Vagina (tissue), 2 donors: ENCODE results near the gene CBY2. TPM values are rescaled to one million over a fixed set of nuclear protein-coding genes. Genes with fewer than 3 reads are reported as not detected.

Experiments used
- DNase-seq, 2 donors: peaks; one replicate each; pipeline ENCODE4 v3.0.0-alpha.2; 2017; ENCODE audit errors: extremely low spot score in 2 of 2
- H3K27ac ChIP-seq: fragments of 200-600 bp; sonication (generic); one replicate; pipeline ENCODE4 v1.5.1; 2019
- H3K27me3 ChIP-seq: fragments of 200-600 bp; sonication (generic); one replicate; pipeline ENCODE4 v1.5.1; 2019
- H3K36me3 ChIP-seq, 2 donors: fragments of 200-600 bp; sonication (generic); one replicate each; pipeline ENCODE4 v1.5.1; 2017 to 2019
- H3K4me1 ChIP-seq: fragments of 200-600 bp; sonication (generic); one replicate; pipeline ENCODE4 v1.5.1; 2019
- H3K4me3 ChIP-seq, 2 donors: fragments of 200-600 bp; sonication (generic); 1 replicate in 1 of 2; 2 replicates in 1 of 2; pipeline ENCODE4 v1.5.1; 2016 to 2019
- H3K9me3 ChIP-seq: fragments of 200-600 bp; sonication (generic); one replicate; pipeline ENCODE4 v1.5.1; 2019
- CTCF ChIP-seq, 3 experiments: fragments of 450-650 bp in 2 of 3; fragments of 200-600 bp in 1 of 3; sonication (generic) in 1 of 3; IDR thresholded peaks; one replicate each; pipeline ENCODE4 v1.5.1; 2017 to 2019; ENCODE audit warnings: antibody characterized with exemption in 3 of 3, mild to moderate bottlenecking in 2 of 3, moderate library complexity in 2 of 3
- POLR2A ChIP-seq, 2 donors: fragments of 450-650 bp; IDR thresholded peaks; one replicate each; pipeline ENCODE4 v1.6.1; 2017; ENCODE audit warnings: antibody characterized with exemption in 2 of 2, mild to moderate bottlenecking in 2 of 2, moderate library complexity in 2 of 2
- POLR2AphosphoS5 ChIP-seq, 2 donors: sonication (generic); formaldehyde crosslinking; IDR thresholded peaks; one replicate each; pipeline ENCODE4 v1.9.0; 2017; ENCODE audit warnings: antibody characterized with exemption in 2 of 2, mild to moderate bottlenecking in 2 of 2, low read depth in 1 of 2; ENCODE audit not compliant: insufficient read depth in 1 of 2
- intact Hi-C: fragments of 100-400 bp; cut with DNase I; formaldehyde crosslinking; loops from one replicate; pipeline ENCODE4 v1.15.1; 2023
- total RNA-seq: library from RNA; depleted of rRNA; stranded (reverse); fragments of >200 nt; gene quantifications from one replicate; pipeline ENCODE4 v1.2.3, GENCODE V29; 2016

Gene CBY2
- total RNA-seq, 1 donor from 2014 or later = not detected

- H3K9me3 ChIP-seq = no peaks in the 10 kb centered on the region
- no peaks in the 10 kb centered on the region for H3K4me1 ChIP-seq
- H3K4me3 ChIP-seq = no peak overlapping the region
- H3K27me3 ChIP-seq = no peaks in the 10 kb centered on the region
- no peak overlapping the region for H3K27ac ChIP-seq
- no peak for DNase-seq
- intact Hi-C loops = no loop called here
- TF ChIP-seq POLR2A (IDR thresholded peaks at IDR 0.05) (no peak), POLR2AphosphoS5 (IDR thresholded peaks at IDR 0.05; ENCODE audit: insufficient read depth in 1 of 2, low read depth in 1 of 2) (no peak), CTCF (IDR thresholded peaks at IDR 0.05) (no peak)
- H3K36me3 ChIP-seq = no peaks in the 10 kb centered on the region
Observed at GRCh38 chr13:45723798-45724197, 21.7 kb downstream of the CBY2 start.

- Histone ChIP-seq H3K36me3 (no peaks in the 10 kb centered on the region), H3K4me3 (no peak overlapping the region), H3K27ac (no peak overlapping the region), H3K9me3 (no peaks in the 10 kb centered on the region), H3K4me1 (no peaks in the 10 kb centered on the region), H3K27me3 (no peaks in the 10 kb centered on the region)
- DNase-seq = no peak
- TF ChIP-seq POLR2A (IDR thresholded peaks at IDR 0.05) = no peak
- TF ChIP-seq CTCF (IDR thresholded peaks at IDR 0.05) = no peak
- no peak for TF ChIP-seq POLR2AphosphoS5 (IDR thresholded peaks at IDR 0.05; ENCODE audit: insufficient read depth in 1 of 2, low read depth in 1 of 2)
- intact Hi-C loops = no loop called here
Observed at GRCh38 chr13:45728759-45729158, 26.6 kb downstream of the CBY2 start.

GRCh38 chr13:45731455-45731854 is 29.3 kb downstream of the CBY2 start:
- no peaks in the 10 kb centered on the region for H3K27me3 ChIP-seq
- TF ChIP-seq CTCF (IDR thresholded peaks at IDR 0.05) (no peak), POLR2AphosphoS5 (IDR thresholded peaks at IDR 0.05; ENCODE audit: insufficient read depth in 1 of 2, low read depth in 1 of 2) (no peak), POLR2A (IDR thresholded peaks at IDR 0.05) (no peak)
- H3K4me3 ChIP-seq = no peak overlapping the region
- no peaks in the 10 kb centered on the region for H3K9me3 ChIP-seq
- DNase-seq = no peak
- H3K4me1 ChIP-seq = no peaks in the 10 kb centered on the region
- no peak overlapping the region for H3K27ac ChIP-seq
- intact Hi-C loops = no loop called here
- no peaks in the 10 kb centered on the region for H3K36me3 ChIP-seq

- Histone ChIP-seq H3K27ac (no peak overlapping the region), H3K9me3 (no peaks in the 10 kb centered on the region), H3K36me3 (no peaks in the 10 kb centered on the region), H3K27me3 (no peaks in the 10 kb centered on the region), H3K4me1 (no peaks in the 10 kb centered on the region), H3K4me3 (no peak overlapping the region)
- TF ChIP-seq POLR2A (IDR thresholded peaks at IDR 0.05) (no peak), POLR2AphosphoS5 (IDR thresholded peaks at IDR 0.05; ENCODE audit: insufficient read depth in 1 of 2, low read depth in 1 of 2) (no peak), CTCF (IDR thresholded peaks at IDR 0.05) (no peak)
- intact Hi-C loops = no loop called here
- no peak for DNase-seq
Observed at GRCh38 chr13:45732916-45733315, 30.8 kb downstream of the CBY2 start.

GRCh38 chr13:45733361-45733760 is 31.2 kb downstream of the CBY2 start:
- DNase-seq = no peak
- Histone ChIP-seq H3K4me3 (no peak overlapping the region), H3K36me3 (no peaks in the 10 kb centered on the region), H3K9me3 (no peaks in the 10 kb centered on the region), H3K4me1 (no peaks in the 10 kb centered on the region), H3K27ac (no peak overlapping the region), H3K27me3 (no peaks in the 10 kb centered on the region)
- TF ChIP-seq POLR2AphosphoS5 (IDR thresholded peaks at IDR 0.05; ENCODE audit: insufficient read depth in 1 of 2, low read depth in 1 of 2) (no peak), POLR2A (IDR thresholded peaks at IDR 0.05) (no peak), CTCF (IDR thresholded peaks at IDR 0.05) (no peak)
- intact Hi-C loops = no loop called here
